Measurements from ENCODE around the gene PAPSS1.
"Not testable (repeated sequence)": the region's sequence is repeated elsewhere in the genome, so short reads cannot be mapped to it uniquely, and the experiment has no call there.

The PAPSS1 gene

DNA sequence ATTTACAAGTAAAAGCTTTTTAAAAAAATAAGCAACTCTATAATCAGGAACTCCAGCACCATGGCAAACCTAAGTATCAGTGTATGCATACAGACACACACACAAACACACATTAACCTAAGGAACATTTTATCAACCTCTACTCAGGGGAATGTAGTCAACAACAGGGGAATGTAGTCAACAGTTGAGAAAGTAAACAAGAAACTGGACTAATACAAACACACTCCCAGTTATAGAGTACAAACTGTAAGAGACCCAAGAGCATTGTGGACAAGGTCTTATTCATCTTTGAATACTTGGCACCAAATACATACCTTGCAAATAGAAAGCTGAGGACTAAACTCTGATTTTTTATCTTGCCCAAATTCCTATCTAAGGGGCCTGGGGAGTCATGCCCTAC, 36.2 kb downstream of the PAPSS1 start:
- no peak for DNase-seq

DNA sequence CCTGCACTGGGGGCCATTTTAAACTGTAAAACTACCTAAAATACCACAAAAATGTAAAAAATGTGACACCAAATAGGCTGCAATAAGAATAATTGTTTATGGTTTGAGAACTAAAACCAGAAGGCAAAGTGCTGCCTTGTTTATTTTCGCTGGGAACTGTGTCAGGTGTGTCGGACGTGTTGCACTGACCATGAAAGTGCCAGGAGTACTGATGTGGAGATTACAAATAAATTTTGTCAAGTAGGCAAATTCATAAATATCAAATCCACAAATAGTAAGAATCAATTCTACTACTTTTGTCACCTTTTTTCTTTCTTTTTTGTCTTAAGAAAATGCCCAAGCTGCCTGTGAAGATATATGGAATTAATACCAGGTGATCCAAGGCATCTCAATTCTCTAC, 37.7 kb downstream of the PAPSS1 start:
- DNase-seq = no peak

- no peak for DNase-seq
These were observed 51.0 kb downstream of the PAPSS1 start for GRCh38 chr4:107669068-107669467.

GRCh38 chr4:107666134-107666533, 53.9 kb downstream of the PAPSS1 start:
- DNase-seq = no peak

- DNase-seq = no peak
These were observed 55.0 kb downstream of the PAPSS1 start for GRCh38 chr4:107665001-107665400.

DNA sequence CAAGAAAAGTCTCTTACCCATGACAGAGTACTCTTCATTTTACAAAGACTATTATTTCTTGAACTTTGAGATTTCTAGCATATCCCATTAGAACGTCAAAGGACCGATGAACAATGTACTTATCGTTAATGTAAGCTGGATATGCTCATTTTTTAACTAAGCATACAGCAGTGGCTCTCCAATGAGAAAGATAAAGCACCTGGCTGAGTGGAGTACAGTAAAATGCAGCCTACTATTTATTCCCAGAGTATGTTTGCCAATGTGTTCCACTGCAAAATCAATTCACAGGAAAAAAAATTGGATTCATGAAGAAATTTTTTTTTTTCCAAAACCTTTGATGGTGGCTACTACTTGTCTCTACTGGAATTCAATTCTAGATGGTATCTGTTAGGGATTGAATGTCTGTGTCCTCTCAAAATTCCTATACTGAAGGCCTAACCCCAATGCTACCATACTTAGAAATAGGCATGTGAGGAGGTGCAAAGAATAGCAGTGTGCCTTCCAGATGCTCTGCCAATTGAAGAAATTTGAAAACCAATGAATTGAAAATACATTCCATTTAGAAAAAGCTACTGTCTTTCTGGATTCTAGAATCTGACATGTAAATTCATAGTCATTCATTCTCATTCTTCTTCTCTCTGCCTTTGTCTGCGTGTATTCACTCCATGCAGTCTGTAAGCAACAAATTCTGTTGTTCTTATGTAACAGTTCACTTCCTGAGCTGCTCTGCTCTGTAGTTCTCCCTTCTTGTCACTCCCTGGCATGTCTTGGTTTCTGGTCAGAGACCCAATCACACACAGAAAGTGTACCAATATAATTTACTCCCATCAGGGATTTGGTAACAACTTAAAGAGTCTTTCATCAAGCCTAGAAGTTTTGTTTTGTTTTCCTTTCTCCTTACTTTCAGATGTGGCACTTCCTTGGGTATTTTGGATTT, 61.4 kb downstream of the PAPSS1 start:
- no peak for DNase-seq

- no peak for DNase-seq
These were observed 64.7 kb downstream of the PAPSS1 start for GRCh38 chr4:107655289-107655688.

DNA sequence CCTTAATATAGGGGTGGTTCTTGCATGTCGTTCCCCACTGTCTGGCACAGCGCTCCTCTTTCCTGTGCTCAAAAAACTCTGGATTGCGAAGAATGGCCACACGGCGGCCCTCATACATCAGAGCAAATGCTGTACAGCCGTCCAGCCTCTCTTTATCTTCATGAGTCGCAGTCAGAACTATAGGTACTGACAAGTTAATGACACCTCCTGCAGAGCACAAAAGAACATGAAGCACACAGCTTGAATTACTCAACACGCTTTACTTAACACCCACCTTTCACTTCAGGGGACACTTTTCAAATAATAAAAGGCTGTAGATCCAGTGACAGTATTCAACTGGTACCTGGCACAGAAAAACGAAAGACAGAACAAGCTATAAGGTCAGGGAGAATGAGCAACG, 65.3 kb downstream of the PAPSS1 start:
- DNase-seq = no peak

DNA sequence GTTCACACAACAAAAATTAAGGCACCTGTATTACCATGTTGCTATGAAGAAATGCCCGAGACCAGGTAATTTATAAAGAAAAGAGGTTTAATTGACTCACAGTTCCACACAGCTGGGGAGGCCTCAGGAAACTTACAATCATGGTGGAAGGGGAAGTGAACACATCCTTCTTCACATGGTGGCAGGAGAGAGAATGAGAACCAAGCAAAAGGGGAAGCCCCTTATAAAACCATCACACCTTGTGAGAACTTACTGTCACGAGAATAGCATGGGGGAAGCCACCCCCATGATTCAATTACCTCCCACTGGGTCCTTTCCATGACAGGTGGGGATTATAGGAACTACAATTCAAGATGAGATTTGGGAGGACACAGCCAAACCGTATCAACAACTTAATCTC, 68.6 kb downstream of the PAPSS1 start:
- DNase-seq = not testable (repeated sequence)

GRCh38 chr4:107650251-107650650, 69.8 kb downstream of the PAPSS1 start:
- no peak for DNase-seq

- no peak for DNase-seq
These were observed 71.6 kb downstream of the PAPSS1 start for GRCh38 chr4:107648178-107648991.

DNA sequence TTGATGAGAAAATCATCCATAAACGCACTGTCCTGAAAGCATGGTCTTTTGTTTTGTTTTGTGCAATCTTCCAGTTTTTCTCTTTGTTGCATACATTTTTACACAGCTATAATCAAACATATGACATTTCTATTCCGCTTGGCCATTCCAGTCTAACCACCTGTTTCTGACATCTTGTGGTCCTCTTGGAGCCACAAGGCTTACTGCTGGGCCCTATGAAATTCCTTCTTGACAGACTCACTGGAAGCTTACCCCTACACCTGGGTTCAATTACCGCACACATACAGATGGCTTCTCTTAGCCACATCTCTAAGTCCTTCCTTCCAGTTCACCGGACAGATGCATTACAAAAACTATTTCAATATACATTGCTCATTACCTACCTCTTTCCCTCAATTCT, 72.4 kb downstream of the PAPSS1 start:
- no peak for DNase-seq

DNA sequence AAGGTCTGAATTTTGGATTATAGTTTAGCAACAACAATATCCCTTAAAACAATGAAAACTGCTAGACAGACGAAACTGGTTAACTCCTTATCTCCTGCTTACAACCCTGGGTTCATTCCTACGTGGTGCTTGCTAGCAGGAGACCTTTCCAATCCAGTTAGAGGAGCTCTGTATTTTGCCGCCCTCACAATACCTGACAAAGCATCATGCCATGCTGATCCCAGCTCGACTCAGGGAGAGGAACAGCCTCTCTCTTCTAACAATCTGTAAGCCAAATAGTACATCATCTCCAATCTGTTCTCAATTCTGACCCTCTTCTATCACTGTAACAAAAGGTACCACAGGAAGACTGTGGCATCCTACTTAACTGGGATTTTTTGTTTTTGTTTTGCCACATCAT, 74.4 kb downstream of the PAPSS1 start:
- DNase-seq = no peak

GRCh38 chr4:107643021-107643420, 77.0 kb downstream of the PAPSS1 start:
- DNase-seq = no peak

DNA sequence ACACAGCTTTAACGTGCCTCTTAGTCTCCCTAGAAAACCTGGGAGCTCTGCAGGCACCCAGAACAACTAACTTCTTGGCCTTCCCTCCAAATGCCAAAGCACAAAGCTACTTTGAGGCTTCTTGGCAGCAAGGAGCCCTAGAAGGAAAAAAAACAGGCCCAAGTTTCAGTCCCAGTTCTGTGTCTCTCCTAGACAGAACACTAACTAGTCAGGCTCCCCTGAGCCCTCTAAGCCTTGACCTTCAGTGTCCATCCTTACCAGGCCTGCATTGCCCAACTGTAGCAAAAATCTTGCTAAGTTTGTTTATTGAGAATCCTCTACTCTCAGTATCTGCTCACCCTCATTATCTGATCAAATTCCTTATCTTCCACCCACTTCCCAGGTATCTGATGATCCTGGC, 79.2 kb downstream of the PAPSS1 start:
- no peak for DNase-seq

GRCh38 chr4:107640197-107640596, 79.8 kb downstream of the PAPSS1 start:
- no peak for DNase-seq

DNA sequence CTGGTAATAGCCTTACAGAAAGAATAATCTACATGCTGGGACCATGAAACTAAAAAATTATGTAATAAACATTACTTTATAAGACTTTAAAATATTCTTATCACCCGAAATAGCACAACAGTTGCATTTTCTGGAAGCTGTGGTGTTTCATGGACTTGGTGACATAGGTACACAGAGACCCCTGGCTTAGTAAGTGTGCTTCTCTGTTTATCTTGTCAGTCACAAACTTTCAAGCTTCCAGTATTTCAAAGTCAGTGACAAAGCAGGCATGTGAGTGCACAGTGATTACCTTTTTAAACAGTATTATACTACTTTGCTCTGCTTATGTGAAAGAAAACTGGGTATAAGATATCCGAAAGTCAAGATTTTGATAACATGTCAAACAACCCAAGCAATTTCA, 84.3 kb downstream of the PAPSS1 start:
- DNase-seq = no peak

- DNase-seq = no peak
These were observed 88.5 kb downstream of the PAPSS1 start for GRCh38 chr4:107631560-107631959.

DNA sequence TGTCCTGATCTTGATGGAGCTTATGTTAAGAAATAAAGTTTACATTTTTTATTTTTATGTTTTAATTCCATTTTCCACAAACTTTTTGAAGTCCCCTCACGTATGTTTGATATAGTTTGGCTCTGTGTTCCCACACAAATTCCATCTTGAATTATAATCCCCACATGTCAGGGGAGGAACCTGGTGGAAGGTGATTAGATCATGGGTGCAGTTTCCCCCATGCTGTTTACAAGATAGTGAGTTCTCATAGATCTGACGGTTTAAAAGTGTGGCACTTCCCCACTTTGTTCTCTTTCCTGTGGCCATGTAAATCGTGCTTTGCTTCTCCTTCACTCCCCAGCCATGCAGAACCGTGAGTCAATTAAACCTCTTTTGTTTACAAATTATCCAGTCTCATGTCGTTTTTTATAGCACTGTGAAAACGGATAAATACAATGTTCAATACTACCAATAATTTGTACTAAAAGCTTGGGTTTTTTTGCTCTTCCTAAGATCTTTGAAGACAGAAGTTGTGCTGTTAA, 89.8 kb downstream of the PAPSS1 start:
- no peak for DNase-seq

DNA sequence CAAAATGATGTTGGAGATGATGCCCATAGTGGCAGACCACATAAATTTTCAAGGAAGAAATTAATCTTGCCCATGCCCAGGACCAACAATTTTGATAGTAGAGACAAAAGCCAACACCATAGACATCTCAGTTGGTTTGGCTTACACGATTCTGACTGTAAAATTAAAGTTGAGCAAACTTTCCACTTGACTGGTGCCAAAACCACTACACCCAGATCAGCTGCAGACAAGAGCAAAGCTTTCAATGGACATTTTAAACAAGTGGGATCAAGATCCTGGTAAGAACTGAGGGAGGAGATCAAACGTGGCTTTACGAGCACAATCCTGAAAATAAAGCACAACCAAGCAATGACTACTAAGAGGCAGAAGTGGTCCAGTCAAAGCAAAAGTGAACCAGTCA, 90.7 kb downstream of the PAPSS1 start:
- no peak for DNase-seq

GRCh38 chr4:107625391-107625902, 94.6 kb downstream of the PAPSS1 start:
- DNase-seq = no peak

DNA sequence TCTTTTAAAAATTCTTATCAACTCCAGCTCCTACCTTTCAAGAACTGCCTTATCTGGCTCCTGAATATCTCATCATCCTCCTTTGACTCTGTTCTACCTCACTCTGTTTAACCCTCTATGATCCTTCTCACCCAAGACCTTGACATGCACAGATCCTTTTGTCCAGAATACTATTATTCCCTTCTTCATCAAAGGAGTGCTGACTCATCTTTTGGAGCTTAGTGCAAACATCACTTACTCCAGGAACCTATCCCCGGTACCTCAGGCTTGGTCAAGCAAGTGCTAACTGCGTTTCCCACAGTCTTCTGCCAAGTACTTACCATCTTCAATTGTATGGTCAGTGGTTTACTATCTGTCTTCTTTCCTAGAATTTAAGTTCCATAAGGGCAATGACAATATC, 96.0 kb downstream of the PAPSS1 start:
- no peak for DNase-seq

GRCh38 chr4:107622006-107622405, 98.0 kb downstream of the PAPSS1 start:
- DNase-seq = no peak

DNA sequence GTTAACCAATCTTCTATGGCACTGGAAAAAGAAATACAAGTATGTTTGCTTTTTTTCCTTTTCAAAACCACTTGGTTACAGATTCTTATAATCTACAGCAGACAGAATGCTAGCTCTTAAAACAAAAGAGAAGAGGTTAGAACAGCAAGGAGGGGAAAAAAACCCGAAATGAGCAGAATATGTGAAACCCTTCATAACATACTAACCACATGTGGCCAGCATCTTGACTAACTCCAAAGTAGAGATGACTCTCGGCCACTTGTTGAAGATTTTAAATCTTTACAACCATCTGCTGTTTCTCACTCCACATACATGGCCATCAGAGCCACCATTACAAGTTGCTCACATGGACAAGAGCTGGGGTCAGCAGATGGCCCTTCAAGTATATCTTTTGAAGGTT, 100.3 kb downstream of the PAPSS1 start:
- DNase-seq = no peak

Data from NCI-H1694 treated with DMSO at 0.1 percent for 48 hours (cell line).